Psoas muscle (tissue), 8 donors: ENCODE data around the gene NOS2. TPM values are rescaled to one million over a fixed set of nuclear protein-coding genes. Genes with fewer than 3 reads are reported as not detected.

Experiments
- ATAC-seq, 4 donors: fragments of 200-7000 bp; cut with Tn5 transposase; one replicate each; pipeline ENCODE4 v1.9.1; 2020; ENCODE audit warnings: moderate library complexity in 3 of 4, mild to moderate bottlenecking in 2 of 4
- DNase-seq, 2 donors: peaks; one replicate each; pipeline ENCODE4 v3.0.0-alpha.2; 2020
- H3K27ac ChIP-seq: fragments of 200-600 bp; one replicate; pipeline ENCODE4 v1.8.0; 2022
- H3K27me3 ChIP-seq, 3 donors: fragments of 200-600 bp in 1 of 3; one replicate each; pipeline versions ENCODE4 v1.6.1 to v1.8.0; 2013 to 2022; ENCODE audit warnings: low read length in 2 of 3, mild to moderate bottlenecking in 2 of 3, moderate library complexity in 1 of 3; ENCODE audit not compliant: insufficient read depth in 3 of 3
- H3K36me3 ChIP-seq, 2 donors: fragments of 200-600 bp in 1 of 2; one replicate each; pipeline versions ENCODE4 v1.6.1 to v1.8.0; 2013 to 2022; ENCODE audit warnings: low read depth in 1 of 2, mild to moderate bottlenecking in 1 of 2, moderate library complexity in 1 of 2; ENCODE audit not compliant: insufficient read depth in 1 of 2
- H3K4me1 ChIP-seq: fragments of 200-600 bp; one replicate; pipeline ENCODE4 v1.8.0; 2022
- H3K4me3 ChIP-seq: fragments of 200-600 bp; one replicate; pipeline ENCODE4 v1.8.0; 2022; ENCODE audit warnings: mild to moderate bottlenecking
- H3K9me3 ChIP-seq: fragments of 200-600 bp; one replicate; pipeline ENCODE4 v1.8.0; 2022
- CTCF ChIP-seq: fragments of 200-600 bp; IDR thresholded peaks from one replicate; pipeline ENCODE4 v1.8.0; 2022; ENCODE audit warnings: antibody characterized with exemption
- WGBS, 3 donors: extraction: QIAGEN DNeasy Blood & Tissue Kit; methylation state at CpG; one replicate each; pipeline versions ENCODE4 v1.1.6 to v1.1.7; 2013; 5-methylcytosine and 5-hydroxymethylcytosine counted together
- intact Hi-C, 2 donors: fragments of 100-400 bp; cut with DNase I; formaldehyde crosslinking; loops; one replicate each; pipeline versions ENCODE4 v1.11.0 to v1.14.2; 2022
- polyA plus RNA-seq, 3 donors: library from polyadenylated mRNA; stranded (reverse); fragments of 200-250 nt; gene quantifications; one replicate each; pipeline ENCODE4 v1.2.3, GENCODE V29; 2013
- total RNA-seq, 4 donors: library from RNA; stranded (reverse); fragmentation: NEBNext Ultra II Directional in 2 of 4; extraction: Animal tissue kit (Norgen Biotek cat#: 25700) in 2 of 4; gene quantifications; one replicate each; pipeline versions ENCODE4 v1.2.1 to v1.2.4, GENCODE V29; 2021 to 2023
- donor health status: healthy with polysubstance abuse.
- donor health status: DM: no; HTN: no; CAD: no; lungs with moderate emphysema.
- donor health status: Bipolar disorder and iron deficiency.
- donor health status: healthy.
- donor health status: DM: yes; HTN: yes; CAD: no.
- donor health status: DM: no; HTN: no; CAD: no.
- donor health status: DM: no; HTN: no; CAD: no.
- donor health status: DM: yes; HTN: yes; CAD: no.

NOS2 gene
- total and polyA plus RNA-seq, 7 donors, result 0.06 to 0.79 (median 0.14) TPM

DNA sequence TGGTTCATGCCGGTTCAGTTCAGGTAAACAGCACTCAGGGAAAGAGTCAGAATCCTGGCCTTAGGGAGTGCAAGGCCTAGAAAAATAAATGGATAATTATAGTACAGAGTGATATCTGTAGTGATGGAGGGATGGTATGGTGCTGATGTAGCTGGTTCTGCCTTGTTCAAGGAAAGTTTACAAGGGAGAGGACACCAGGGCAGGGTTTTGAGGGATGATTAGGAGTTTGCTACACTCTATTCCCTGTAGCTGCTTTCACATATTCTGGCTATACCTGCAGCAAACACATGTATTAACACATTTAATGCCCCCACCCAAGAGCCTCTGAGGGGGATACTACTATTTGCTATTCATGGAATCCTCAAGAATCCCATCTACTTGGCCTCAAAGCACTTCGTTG, 1.7 kb upstream of the NOS2 start:
- DNase-seq (no peak), ATAC-seq (no peak)
- TF ChIP-seq CTCF, result no peak
- Histone ChIP-seq H3K9me3 (no peaks in the 10 kb centered on the region), H3K4me3 (no peak overlapping the region), H3K4me1 (no peaks in the 10 kb centered on the region), H3K27ac (no peak overlapping the region), H3K36me3 (no peaks in the 10 kb centered on the region), H3K27me3 (peaks cover 0 to 4% (median 3%) of the 10 kb centered on the region in 3 donors)
- WGBS, 3 donors, result 79 to 89% (median 84%) methylated on average over 2 of the region's 2 CpGs
- intact Hi-C loops, result loop anchor here in 1 of 2 donors (5.0 kb wide), 1 partner anchor 75 kb away; no protein-coding TSS in a partner anchor

- ATAC-seq, result no peak
- 82 to 93% (median 89%) methylated on average over 8 of the region's 8 CpGs for WGBS, 3 donors
- DNase-seq, result no peak
- Histone ChIP-seq H3K27me3 (peaks cover 0 to 20% (median 3%) of the 10 kb centered on the region in 3 donors), H3K4me1 (peaks cover 5% of the 10 kb centered on the region), H3K36me3 (no peaks in the 10 kb centered on the region), H3K27ac (no peak overlapping the region), H3K4me3 (no peak overlapping the region), H3K9me3 (no peaks in the 10 kb centered on the region)
- intact Hi-C loops, result no loop called here
- TF ChIP-seq CTCF, result no peak
These were observed 2.0 kb downstream of the NOS2 start for GRCh38 chr17:27798376-27798775.

DNA sequence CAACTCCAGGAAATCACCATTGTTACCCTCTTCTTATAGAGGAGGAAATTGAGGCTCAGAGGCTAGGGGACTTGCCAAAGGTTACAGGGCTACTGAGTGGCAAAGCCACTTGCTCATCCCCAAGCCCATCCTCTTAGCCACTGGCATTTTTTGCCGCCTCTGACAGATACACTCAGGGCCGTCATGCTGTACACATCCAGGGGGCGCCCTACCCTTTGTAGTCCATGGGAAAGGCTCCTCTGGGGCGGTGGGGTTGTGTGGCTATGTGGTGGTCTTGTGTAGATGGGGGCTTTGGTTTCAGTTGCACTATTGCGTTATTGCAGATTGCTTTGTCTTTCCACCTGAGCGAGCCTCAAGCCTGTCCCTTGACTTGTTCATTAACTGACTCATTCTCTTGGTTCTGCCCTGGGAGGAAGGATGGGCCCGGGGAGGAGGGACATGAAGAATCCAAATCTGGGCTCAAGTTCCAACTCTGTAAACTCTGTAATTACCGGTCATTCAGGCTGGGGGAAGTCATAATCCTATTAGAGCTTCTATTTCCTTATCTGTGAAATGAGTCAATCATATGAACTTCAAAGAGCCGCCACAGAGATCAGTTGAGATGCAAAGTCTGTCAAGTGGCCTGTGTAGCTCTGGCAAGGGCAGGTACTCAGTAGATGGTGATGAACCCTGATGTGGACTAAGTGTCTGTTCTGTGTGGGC, 2.8 kb downstream of the NOS2 start:
- no peaks in the 10 kb centered on the region for H3K9me3 ChIP-seq
- peaks cover 0 to 24% (median 4%) of the 10 kb centered on the region in 3 donors for H3K27me3 ChIP-seq
- no peaks in the 10 kb centered on the region for H3K36me3 ChIP-seq
- H3K27ac ChIP-seq, result no peak overlapping the region
- intact Hi-C loops, result no loop called here
- no peak for DNase-seq
- no peak overlapping the region for H3K4me3 ChIP-seq
- ATAC-seq, result no peak
- 78 to 81% (median 81%) methylated on average over 9 of the region's 9 CpGs for WGBS, 3 donors
- peaks cover 5% of the 10 kb centered on the region for H3K4me1 ChIP-seq
- TF ChIP-seq CTCF, result no peak

- no peaks in the 10 kb centered on the region for H3K36me3 ChIP-seq
- intact Hi-C loops, result no loop called here
- DNase-seq (no peak), ATAC-seq (no peak)
- H3K9me3 ChIP-seq, result no peaks in the 10 kb centered on the region
- H3K27me3 ChIP-seq, result peaks cover 0 to 24% (median 2%) of the 10 kb centered on the region in 3 donors
- no peak overlapping the region for H3K27ac ChIP-seq
- no peak for TF ChIP-seq CTCF
- H3K4me1 ChIP-seq, result peaks cover 5% of the 10 kb centered on the region
- 26 to 30% (median 28%) methylated on average over 19 of the region's 19 CpGs for WGBS, 3 donors
- H3K4me3 ChIP-seq, result peak overlapping the region; percentile 60
These were observed 6.3 kb downstream of the NOS2 start for GRCh38 chr17:27793906-27794569.
